ENCODE measurements around the gene LNPEP.

DNA sequence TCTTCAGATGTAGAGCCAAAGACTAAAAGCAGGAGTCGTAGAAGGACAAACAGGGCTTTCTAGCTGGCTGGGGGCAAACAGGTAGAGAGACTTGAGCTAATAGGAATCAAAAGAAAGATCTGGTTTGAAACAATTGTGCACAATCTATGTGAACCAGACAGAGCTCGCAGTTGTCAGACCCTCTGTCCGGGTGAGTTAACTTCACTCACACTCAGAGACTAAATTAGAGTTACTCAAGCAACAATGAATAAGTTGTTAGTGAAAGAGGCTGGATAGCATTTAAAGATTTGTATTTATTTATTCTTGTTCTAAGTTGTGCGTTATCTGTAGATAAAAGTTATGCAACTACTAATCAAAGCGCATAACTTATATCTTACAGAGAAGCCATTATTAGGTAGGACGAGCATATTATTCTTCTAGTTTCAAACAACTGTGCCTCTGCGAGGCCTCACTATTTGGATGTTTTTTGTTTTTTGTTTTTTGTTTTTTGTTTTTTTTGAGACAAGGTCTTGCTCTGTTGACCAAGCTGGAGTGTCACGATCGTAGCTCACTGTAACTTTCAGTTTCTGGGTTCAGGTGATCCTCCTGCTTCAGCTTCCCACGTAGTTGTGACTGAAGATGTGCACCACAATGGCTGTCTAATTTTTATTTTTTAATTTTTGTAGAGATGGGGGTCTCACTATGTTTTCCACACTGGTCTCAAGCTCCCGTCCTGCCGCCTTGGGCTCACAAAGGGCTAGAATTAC, 13.2 kb upstream of the LNPEP start:
- TF ChIP-seq, protein P1, sequence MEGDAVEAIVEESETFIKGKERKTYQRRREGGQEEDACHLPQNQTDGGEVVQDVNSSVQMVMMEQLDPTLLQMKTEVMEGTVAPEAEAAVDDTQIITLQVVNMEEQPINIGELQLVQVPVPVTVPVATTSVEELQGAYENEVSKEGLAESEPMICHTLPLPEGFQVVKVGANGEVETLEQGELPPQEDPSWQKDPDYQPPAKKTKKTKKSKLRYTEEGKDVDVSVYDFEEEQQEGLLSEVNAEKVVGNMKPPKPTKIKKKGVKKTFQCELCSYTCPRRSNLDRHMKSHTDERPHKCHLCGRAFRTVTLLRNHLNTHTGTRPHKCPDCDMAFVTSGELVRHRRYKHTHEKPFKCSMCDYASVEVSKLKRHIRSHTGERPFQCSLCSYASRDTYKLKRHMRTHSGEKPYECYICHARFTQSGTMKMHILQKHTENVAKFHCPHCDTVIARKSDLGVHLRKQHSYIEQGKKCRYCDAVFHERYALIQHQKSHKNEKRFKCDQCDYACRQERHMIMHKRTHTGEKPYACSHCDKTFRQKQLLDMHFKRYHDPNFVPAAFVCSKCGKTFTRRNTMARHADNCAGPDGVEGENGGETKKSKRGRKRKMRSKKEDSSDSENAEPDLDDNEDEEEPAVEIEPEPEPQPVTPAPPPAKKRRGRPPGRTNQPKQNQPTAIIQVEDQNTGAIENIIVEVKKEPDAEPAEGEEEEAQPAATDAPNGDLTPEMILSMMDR (IDR thresholded peaks at IDR 0.05; ENCODE audit: insufficient read depth, low read depth, low read length) = no peak
- no peak for TF ChIP-seq EZH2 (IDR thresholded peaks at IDR 0.05; ENCODE audit: insufficient read depth, low read length)

Data from astrocyte (in vitro differentiated cells and primary cell).